Nephron (organoid): Measurements from ENCODE around the gene DDO.
A peak's percentile ranks its signal among the peaks of the same experiment; 100 is the strongest.
"Not testable (repeated sequence)": the region's sequence is repeated elsewhere in the genome, so short reads cannot be mapped to it uniquely, and the experiment has no call there.

ENCODE experiments used
- H3K27ac Mint-ChIP-seq, 3 experiments: 2 replicates each; pipeline ENCODE4 v1.8.0; 2020; ENCODE audit warnings: mixed read lengths in 3 of 3, mild to moderate bottlenecking in 2 of 3, moderate library complexity in 1 of 3
- H3K27me3 Mint-ChIP-seq: 2 replicates; pipeline ENCODE4 v1.8.0; 2021; ENCODE audit warnings: low read depth, mild to moderate bottlenecking, moderate library complexity, mixed read lengths
- H3K36me3 Mint-ChIP-seq: 2 replicates; pipeline ENCODE4 v1.8.0; 2020; ENCODE audit warnings: low read depth, mixed read lengths
- H3K4me1 Mint-ChIP-seq: 2 replicates; pipeline ENCODE4 v1.8.0; 2020; ENCODE audit warnings: mixed read lengths
- H3K4me3 Mint-ChIP-seq, 3 experiments: 2 replicates each; pipeline ENCODE4 v1.8.0; 2020; ENCODE audit warnings: mild to moderate bottlenecking in 3 of 3, mixed read lengths in 3 of 3, moderate library complexity in 2 of 3
- H3K9me3 Mint-ChIP-seq: 2 replicates; pipeline ENCODE4 v1.8.0; 2020; ENCODE audit warnings: mixed read lengths
- TF ChIP-seq, protein P1 (sequence below), 3 experiments: fragments of 200-600 bp; sonication (generic); IDR thresholded peaks; one replicate each; pipeline ENCODE4 v1.5.0; 2021; ENCODE audit warnings: antibody characterized with exemption in 3 of 3; ENCODE audit not compliant: unreplicated experiment in 3 of 3

The DDO gene, protein sequence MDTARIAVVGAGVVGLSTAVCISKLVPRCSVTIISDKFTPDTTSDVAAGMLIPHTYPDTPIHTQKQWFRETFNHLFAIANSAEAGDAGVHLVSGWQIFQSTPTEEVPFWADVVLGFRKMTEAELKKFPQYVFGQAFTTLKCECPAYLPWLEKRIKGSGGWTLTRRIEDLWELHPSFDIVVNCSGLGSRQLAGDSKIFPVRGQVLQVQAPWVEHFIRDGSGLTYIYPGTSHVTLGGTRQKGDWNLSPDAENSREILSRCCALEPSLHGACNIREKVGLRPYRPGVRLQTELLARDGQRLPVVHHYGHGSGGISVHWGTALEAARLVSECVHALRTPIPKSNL

GRCh38 chr6:110415086-110415916 is at the start of gene DDO:
Gene DDO, minus strand, starts transcription at chr6:110415575. Its CDS starts 2,113 bp downstream, at chr6:110413462.
- H3K4me3 Mint-ChIP-seq: no peak within 1 kb of the TSS
- peaks cover 17% of the 10 kb centered on the region for H3K4me1 Mint-ChIP-seq
- H3K27ac Mint-ChIP-seq: peak within 1 kb of the TSS; percentile 33 to 55 (median 48)
- no peaks in the 10 kb centered on the region for H3K36me3 Mint-ChIP-seq
- no peaks in the 10 kb centered on the region for H3K9me3 Mint-ChIP-seq
- TF ChIP-seq, protein P1, sequence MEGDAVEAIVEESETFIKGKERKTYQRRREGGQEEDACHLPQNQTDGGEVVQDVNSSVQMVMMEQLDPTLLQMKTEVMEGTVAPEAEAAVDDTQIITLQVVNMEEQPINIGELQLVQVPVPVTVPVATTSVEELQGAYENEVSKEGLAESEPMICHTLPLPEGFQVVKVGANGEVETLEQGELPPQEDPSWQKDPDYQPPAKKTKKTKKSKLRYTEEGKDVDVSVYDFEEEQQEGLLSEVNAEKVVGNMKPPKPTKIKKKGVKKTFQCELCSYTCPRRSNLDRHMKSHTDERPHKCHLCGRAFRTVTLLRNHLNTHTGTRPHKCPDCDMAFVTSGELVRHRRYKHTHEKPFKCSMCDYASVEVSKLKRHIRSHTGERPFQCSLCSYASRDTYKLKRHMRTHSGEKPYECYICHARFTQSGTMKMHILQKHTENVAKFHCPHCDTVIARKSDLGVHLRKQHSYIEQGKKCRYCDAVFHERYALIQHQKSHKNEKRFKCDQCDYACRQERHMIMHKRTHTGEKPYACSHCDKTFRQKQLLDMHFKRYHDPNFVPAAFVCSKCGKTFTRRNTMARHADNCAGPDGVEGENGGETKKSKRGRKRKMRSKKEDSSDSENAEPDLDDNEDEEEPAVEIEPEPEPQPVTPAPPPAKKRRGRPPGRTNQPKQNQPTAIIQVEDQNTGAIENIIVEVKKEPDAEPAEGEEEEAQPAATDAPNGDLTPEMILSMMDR (IDR thresholded peaks at IDR 0.05; ENCODE audit: unreplicated experiment in 3 of 3): no peak
- peaks cover 8% of the 10 kb centered on the region for H3K27me3 Mint-ChIP-seq

- H3K9me3 Mint-ChIP-seq: peaks cover 46% of the 10 kb centered on the region
- H3K27me3 Mint-ChIP-seq: peaks cover 4% of the 10 kb centered on the region
- no peaks in the 10 kb centered on the region for H3K36me3 Mint-ChIP-seq
- H3K4me1 Mint-ChIP-seq: no peaks in the 10 kb centered on the region
- no peak overlapping the region for H3K4me3 Mint-ChIP-seq
- TF ChIP-seq, protein P1 (IDR thresholded peaks at IDR 0.05; ENCODE audit: unreplicated experiment in 3 of 3): no peak
- H3K27ac Mint-ChIP-seq: no peak overlapping the region
Observed at GRCh38 chr6:110462884-110463481, 47.6 kb upstream of the DDO start.

DNA sequence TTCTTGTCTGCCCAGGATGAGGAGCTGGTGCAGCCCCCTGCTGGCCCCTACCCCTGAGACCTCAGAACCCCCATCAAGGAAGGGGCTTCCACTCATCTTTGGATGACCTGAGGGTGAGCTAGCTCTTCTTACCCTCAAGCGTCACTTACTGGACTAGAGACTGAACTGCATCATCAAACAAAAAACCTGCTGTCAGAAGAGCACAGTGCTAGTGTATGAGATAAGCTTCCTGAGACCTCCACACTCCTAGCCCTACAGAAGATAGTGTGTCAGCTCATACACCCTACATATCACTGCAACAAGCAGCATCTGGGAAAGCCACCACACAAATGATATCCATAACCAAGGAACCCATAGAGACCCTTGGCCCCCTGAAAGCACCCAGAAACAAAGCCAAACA is 46.0 kb upstream of the DDO start:
- TF ChIP-seq, protein P1 (IDR thresholded peaks at IDR 0.05; ENCODE audit: unreplicated experiment in 3 of 3): no peak
- H3K9me3 Mint-ChIP-seq: peaks cover 46% of the 10 kb centered on the region
- H3K27me3 Mint-ChIP-seq: peaks cover 4% of the 10 kb centered on the region
- no peaks in the 10 kb centered on the region for H3K36me3 Mint-ChIP-seq
- no peak overlapping the region for H3K27ac Mint-ChIP-seq
- H3K4me1 Mint-ChIP-seq: no peaks in the 10 kb centered on the region
- H3K4me3 Mint-ChIP-seq: no peak overlapping the region

DNA sequence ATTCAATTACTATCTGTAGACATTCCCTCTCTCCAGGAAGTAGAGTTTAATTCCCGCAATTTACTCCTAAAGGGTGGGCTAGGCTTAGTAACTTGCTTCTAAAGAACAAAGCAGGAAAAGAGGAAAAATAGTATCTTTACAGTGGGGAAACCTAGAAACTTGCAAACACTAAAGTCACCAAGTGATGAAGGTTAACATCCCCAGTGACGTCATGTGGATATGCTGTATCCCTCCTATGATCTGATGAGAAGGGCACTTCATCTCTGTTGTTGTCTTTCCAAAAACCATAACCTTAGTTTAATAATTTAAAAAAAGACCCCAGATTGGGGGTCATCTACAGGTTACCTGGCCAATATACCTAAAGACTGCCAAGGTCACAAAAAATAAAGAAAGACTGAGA is 43.8 kb upstream of the DDO start:
- peaks cover 30% of the 10 kb centered on the region for H3K9me3 Mint-ChIP-seq
- no peak overlapping the region for H3K27ac Mint-ChIP-seq
- H3K4me1 Mint-ChIP-seq: no peaks in the 10 kb centered on the region
- TF ChIP-seq, protein P1 (IDR thresholded peaks at IDR 0.05; ENCODE audit: unreplicated experiment in 3 of 3): no peak
- H3K36me3 Mint-ChIP-seq: no peaks in the 10 kb centered on the region
- no peak overlapping the region for H3K4me3 Mint-ChIP-seq
- peaks cover 4% of the 10 kb centered on the region for H3K27me3 Mint-ChIP-seq

DNA sequence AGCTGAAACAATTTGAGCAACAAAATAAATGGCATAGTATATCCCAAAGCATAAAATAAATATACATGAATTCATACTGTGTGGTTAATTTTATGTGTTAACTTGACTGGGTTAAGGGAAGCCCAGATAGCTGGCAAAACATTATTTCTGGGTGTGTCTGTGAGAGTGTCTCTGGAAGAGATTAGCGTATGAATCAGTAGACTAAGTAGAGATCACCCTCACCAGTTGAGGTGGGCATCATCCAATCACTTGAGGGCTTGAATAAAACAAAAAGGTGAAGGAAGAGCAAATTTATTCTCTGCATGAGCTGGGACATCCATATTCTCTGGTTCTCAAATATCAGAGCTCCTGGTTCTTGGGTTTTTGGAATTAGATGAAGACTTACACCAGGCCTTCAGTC is 43.1 kb upstream of the DDO start:
- Mint-ChIP-seq H3K36me3 (no peaks in the 10 kb centered on the region), H3K27ac (no peak overlapping the region), H3K4me1 (no peaks in the 10 kb centered on the region), H3K9me3 (peaks cover 23% of the 10 kb centered on the region), H3K27me3 (peaks cover 4% of the 10 kb centered on the region), H3K4me3 (no peak overlapping the region)
- TF ChIP-seq, protein P1 (IDR thresholded peaks at IDR 0.05; ENCODE audit: unreplicated experiment in 3 of 3): no peak

- not testable (repeated sequence) for H3K4me1 Mint-ChIP-seq, H3K27ac Mint-ChIP-seq, H3K36me3 Mint-ChIP-seq, H3K4me3 Mint-ChIP-seq, H3K27me3 Mint-ChIP-seq
- H3K9me3 Mint-ChIP-seq: peaks cover 16% of the 10 kb centered on the region
Observed at GRCh38 chr6:110457567-110458175, 42.3 kb upstream of the DDO start.
